M059J (cell line): Measurements from ENCODE around the gene NOTCH1. TPM values are rescaled to one million over a fixed set of nuclear protein-coding genes. Genes with fewer than 3 reads are reported as not detected.

Source experiments
- DNase-seq: peaks from one replicate; pipeline ENCODE4 v3.0.0-alpha.2; 2012; ENCODE audit warnings: low read depth
- total RNA-seq: library from RNA; depleted of rRNA; stranded (reverse); fragments of >200 nt; shearing (Covaris generic); gene quantifications from 2 replicates; pipeline ENCODE4 v1.2.3, GENCODE V29; 2014

Gene NOTCH1
- total RNA-seq, 1 experiment from 2014 or later, result 12.1 TPM

DNA sequence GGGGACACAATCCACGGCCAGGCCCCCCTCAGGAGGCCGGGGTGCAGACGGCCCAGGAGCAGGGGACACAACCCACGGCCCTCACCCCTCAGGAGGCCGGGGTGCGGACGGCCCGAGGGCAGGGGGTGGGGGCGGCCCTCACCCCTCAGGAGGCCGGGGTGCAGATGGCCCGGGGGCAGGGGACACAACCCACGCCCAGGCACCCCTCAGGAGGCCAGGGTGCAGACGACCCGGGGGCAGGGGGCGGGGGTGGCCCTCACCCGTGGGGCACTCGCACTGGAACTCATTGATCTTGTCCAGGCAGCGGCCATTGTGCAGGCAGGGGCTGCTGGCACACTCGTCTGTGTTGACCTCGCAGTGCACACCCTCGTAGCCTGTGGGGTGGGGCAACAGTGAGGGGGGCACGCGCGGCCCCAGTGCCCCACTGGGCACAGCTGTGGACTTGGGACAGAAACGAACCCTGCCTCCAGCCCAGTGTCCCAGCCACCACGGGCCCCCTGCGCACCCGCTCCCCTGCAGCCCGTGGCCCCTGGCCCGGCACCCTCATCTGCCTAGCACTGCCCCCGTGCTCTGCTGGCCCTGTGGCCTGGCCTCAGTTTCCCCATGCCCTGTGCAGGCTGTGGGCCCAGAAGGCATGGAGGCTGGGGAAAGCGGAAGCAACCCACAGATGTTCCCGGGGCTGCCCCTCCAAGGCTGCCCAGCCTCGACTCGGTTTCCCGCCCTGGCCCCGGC lies 28.7 kb downstream of the NOTCH1 start:
- no peak for DNase-seq

DNA sequence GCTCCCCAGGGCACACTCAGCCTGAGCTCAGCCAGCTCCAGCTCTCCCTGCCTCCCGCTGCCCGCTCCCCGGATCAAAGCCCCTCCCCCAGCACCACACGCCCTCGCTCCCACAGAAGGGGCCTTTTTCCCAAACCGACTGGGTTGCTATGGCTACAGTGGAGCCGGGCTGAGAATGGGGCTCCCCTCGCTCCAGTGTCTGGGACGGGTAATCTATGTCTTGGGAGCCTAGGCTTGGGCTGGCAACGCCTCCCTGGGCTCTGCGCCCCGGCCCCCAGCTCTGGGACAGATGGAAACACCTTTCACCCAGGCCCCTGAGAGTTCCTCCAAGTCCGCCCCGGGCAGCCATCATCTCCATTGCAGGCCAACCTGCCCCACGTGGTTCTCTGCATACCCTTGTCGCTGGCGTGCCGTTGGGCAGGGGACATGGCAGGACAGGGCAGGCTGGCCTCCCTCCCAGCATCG lies 29.6 kb downstream of the NOTCH1 start:
- DNase-seq, result no peak

DNA sequence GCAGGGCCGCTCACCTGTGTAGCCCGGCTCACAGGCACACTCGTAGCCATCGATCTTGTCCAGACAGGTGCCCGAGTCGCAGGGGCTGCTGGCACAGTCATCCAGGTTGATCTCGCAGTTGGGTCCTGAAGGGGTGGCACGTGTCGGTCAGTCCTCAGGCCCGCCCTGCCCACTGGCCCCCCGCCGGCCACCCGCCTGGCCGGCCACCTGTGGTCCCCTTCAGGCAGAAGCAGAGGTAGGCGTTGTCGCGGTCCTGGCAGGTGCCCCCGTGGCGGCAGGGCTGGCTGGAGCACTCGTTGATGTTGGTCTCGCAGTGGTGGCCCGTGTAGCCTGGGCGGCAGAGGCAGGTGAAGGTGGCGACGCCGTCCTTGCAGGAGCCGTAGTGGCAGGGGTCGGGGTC lies 30.6 kb downstream of the NOTCH1 start:
- no peak for DNase-seq

DNA sequence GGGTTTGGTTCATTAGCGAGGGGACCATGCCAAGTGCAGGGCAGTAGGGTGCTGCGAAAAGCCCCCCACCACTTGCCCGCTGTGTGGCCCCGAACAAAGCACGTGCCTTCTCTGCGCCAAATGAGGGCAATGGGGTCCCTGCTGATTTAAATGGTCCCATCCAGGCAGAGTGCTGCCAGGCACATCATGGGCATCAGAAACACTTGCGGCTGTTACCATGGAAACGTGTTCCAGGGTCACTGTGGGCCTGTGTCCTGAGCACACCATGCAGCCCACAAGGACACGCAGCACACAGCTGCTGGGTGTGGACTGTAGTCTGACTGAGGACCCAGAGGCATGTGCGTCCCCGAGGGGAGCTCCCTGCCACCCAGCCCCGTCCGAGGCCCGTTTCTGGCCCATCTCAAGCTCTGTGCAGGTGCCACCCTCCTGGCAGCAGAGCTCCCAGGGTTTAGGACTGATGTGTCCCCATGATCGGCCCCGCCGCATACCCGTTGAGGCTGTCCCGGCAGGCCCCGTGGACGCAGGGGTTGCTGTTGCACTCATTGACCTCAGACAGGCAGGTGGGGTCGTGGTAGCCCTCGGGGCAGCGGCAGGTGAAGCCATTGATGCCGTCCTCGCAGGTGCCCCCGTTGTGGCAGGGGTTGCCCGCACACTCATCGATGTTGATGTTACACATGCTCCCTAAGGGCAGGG lies 31.7 kb downstream of the NOTCH1 start:
- DNase-seq, result no peak

DNA sequence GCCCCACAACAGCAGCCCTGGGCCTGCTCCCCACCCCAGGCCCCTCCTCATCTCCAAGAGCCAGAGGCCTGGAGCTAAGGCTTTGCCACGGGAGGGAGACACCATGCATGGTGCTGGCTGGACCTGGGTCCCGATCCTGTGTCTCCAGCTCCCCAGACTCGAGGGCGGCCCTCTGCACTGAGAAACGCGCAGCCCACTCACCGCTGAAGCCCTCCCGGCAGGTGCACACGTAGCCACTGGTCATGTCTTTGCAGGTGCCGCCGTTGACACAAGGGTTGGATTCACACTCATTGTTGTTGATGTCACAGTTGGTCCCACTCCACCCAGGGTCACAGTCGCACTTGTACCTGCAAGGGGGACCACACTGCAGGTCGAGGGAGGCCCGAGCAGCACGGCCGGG lies 32.7 kb downstream of the NOTCH1 start:
- no peak for DNase-seq

DNA sequence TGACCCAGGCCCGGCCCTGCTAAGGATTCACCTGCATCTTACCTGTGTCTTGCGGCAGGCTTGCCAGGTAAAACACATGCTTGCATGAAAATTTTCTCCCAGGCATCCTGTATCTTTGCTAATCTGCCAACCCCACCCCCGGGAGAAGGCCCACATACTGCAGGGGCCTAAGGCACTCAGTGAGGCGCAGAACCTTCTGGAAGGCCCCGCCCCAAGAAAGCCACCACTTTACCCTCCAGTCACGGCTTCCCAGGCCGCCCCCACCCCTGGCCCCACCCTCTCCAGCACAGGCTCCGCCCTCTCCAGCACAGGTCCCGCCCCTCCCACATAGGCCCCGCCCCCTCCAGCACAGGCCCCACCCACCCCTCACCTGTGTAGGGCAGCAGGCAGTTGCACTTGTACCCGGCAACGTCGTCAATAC lies 33.2 kb downstream of the NOTCH1 start:
- no peak for DNase-seq

DNA sequence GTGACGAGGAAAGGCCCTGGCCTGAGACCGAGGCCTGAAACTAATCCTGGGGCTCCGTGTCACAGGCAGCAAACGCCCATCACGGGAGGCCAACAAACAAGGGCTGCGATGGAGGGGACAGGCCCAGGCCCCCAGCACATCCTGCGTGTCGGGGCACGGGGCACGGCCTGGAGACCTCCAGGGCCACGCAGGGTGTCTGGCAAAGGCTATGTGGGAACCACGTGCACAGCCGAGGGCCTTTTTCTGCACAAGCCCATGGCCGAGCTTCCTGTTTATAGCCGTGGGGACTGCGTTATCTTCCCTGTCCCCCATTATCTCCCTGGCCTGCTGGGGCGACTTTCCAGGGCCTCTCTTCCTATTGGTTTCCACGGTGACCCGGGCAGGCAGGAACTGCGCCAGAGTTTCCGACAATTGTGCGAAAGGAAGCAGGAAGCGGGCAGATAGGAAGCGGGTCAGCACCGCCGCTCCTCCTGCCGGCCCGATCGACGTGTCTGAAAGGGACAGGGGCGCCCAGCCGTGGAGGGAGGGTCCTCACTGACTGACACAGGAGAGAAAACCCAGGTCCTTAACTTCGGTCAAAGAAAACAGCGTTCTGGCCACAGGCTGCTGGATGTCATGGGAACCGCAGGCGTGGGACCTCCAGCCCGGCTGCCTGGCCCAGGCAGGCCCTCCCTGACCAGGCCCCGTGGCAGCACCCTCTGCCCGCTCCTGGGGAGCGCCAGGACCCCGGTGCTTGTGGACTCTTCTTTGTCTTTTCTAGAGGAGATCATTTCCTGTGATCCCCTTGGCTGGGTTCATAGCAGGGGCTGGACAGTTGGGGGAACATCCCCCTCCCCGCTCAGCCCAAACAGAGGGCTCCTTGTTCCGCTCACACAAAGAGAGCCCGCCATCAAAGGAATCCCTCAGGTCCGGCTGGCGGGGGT lies 33.9 kb downstream of the NOTCH1 start:
- no peak for DNase-seq

DNA sequence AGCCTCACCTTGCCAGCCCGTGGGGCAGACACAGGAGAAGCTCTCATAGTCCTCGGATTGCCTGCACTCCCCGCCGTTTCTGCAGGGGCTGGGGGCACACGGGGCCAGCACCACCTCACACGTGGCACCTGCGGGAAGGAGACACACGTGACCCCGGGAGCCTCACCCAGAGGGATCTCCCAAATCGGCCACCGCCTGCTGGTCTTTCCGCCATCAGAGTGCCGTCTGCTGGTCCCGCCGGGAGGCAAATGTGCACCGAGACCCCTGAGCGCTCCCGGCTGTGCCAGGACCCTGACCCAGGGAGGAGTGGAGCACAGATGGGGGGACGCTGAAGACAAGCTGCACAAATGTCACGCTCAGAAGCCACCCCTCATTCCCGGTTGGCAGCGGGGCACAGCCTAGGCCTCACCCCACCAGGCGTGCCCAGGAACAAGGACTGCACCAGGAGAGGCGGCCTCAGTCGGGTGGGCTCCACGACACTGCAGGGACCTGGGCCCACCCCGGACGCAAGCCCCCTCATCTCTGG lies 34.6 kb downstream of the NOTCH1 start:
- no peak for DNase-seq

DNA sequence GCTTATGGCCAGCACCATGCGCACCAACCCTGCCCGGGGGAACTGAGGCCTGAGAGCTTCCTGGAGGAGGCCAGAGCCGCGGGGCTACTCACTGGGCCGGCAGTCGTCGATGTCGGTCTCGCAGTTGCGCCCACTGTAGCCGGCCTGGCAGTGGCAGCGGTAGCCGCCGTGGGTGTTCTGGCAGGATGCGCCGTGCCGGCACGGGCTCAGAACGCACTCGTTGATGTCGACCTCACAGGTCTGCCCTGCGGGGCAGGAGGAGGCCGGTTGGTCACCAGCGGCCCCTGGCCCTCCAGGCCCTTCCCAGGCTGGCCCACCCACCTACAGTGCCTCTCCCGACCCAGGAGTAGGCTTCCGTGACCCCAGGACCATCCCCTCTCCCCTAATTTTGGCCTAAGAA lies 35.3 kb downstream of the NOTCH1 start:
- DNase-seq, result no peak

DNA sequence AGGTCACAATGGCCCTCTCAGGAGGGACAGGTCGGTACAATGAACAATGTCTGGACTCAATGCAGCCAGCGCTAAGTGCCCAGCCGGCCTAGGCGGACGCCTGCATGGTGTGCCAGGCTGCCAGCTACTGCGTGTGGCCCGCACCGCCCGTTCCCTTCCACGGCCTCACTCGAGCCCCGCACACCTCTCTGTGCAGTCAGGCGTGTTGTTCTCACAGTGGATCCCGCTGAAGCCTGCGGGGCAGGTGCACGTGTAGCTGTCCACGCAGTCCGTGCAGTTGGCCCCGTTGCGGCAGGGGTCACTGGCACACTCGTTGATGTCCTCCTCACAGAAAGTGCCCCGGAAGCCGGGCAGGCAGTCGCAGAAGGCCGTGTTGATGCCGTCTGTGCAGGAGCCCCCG lies 36.3 kb downstream of the NOTCH1 start:
- DNase-seq, result no peak

DNA sequence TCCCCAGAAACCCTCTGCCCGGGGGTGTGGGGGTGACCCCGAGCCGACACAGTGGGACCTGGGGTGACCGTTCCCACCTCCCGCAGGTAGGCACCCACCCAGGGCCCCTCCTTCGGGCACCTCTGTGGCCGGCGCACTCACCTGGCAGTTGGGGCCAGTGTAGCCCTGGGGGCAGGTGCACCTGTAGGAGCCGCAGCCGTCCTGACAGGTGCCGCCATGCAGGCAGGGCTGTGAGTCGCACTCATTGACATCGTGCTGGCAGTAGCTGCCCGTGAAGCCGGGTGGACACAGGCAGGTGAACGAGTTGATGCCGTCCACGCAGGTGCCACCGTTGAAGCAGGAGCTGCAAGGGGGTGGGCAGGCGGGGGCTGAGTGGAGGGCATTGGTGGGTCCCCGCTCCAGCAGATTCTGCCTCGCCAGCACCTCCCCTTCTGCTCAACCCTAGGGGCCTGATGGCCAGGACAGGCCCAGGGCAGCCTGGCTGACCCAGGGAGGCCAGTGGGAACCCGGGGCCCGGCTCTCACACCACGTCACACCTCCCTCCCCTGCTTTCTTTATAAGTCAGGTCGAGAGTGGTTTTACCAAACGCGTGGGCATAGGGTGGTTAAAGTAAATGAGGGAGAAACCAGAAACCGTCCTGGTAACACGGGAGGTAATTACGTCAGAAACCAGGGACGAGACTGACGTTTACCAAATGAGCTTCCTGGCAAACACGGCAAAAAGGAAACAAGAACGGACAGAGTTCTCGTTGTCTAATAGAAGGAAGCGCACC lies 36.9 kb downstream of the NOTCH1 start:
- no peak for DNase-seq

DNA sequence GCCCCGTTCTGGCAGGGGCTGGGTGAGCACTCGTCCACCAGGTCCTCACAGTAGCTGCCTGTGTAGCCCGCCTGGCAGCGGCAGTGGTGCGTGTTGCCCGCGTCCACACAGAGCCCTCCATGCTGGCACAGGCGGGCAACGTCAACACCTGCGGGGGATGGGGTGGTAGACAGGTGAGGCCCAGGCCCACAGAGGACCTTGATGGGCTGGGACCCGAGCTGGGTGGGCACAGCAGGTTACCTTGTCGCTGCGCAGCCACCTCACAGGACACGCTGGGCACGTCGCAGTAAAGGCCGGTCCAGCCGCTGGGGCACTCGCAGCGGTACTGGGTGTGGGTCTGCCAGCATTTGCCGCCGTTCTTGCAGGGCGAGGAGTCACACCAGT lies 37.9 kb downstream of the NOTCH1 start:
- no peak for DNase-seq

DNA sequence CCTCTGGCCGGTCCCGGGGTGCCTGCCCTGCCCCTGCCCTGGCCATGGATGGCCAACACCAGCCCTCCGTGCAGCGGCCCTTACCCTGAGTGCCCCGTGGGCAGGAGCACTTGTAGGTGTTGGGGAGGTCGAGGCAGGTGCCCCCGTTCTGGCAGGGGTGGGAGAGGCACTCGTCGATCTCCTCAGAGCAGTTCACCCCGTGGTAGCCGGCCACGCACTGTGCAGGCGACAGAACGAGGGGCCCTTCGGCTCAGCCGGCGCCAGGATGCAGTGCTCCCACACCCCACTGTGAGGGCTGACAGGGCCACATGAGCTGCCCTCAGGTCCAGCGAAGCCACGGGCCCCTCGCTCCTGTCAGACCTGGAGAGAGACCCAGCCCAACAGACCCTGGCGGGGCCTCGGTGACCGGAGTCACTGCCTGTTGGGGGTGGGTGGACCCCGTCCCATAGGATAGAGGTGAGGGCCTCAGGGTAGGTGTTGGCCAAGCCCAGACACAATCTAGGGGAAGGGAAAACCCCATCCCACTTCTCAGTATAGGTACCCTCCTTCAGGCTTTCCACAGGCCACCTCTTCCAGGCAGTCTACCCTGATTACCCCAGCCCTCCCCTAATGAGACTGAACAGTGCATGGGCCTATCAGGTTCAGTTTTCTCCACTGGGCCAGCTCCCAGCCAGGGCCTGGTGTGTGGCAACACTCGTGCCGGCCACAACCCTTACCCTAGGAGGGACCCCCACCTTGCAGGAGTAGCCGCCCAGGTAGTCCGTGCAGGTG lies 38.4 kb downstream of the NOTCH1 start:
- no peak for DNase-seq

DNA sequence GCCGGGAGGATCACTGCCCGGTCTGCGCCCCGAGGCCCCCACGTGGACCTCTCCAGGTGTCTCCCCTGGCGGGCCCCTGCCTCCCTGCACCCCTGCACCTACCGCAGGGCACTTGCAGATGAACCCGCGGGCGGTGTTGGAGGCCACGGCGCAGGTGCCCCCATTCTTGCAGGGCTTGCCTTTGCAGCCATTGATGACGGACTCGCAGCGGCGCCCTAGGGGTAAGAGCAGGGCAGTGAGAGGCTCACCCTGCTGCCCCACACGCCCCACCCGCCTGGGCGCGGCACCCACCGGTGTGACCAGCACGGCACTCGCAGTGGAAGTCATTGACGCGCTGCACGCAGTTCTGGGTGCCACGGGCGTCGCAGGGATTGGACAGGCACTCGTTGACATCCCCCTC lies 39.4 kb downstream of the NOTCH1 start:
- DNase-seq, result no peak

DNA sequence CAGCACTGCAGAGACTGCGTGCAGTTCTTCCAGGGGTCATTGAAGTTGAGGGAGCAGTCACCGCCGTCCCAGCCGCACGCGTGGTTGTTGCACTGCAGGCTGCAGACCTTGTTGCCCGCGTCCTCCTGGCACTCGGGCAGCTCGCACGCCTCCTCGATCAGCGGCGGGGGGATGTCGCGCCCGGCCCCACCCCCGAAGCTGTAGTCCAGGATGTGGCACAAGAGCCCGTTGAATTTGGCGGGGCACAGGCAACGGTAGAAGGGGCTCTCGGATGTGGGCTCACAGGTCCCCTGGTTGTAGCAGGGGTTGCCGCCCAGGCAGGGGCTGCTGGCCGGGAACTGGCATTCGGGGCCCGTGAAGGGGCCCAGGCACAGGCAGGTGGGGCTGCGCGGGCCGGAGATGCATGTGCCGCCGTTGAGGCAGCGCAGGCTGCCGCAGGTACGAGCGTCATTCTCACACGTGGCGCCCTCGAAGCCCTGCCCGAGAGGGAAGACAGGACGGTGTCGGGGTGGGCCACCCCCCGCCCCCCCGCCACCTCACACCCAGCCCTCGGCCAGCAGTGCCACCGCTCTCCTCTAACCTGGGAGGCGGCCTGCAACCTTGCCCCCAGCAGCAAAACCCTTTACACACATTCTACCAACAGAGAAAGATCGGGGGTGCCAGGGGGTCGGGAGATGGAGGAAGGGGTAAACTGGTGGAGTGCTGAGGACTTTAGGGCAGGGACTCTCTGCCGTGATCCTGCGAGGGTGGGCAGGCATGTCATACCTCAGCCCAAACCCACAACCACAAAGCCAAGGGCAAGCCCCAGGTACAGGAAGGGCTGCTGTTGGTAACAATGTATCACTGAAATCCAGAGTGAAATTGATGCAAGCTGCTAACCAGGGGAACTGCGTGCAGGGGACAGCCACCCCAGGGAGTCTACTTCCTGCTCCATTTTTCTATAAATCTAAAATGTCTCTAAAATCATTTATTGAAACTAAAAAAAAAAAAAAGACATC lies 40.1 kb downstream of the NOTCH1 start:
- no peak for DNase-seq

DNA sequence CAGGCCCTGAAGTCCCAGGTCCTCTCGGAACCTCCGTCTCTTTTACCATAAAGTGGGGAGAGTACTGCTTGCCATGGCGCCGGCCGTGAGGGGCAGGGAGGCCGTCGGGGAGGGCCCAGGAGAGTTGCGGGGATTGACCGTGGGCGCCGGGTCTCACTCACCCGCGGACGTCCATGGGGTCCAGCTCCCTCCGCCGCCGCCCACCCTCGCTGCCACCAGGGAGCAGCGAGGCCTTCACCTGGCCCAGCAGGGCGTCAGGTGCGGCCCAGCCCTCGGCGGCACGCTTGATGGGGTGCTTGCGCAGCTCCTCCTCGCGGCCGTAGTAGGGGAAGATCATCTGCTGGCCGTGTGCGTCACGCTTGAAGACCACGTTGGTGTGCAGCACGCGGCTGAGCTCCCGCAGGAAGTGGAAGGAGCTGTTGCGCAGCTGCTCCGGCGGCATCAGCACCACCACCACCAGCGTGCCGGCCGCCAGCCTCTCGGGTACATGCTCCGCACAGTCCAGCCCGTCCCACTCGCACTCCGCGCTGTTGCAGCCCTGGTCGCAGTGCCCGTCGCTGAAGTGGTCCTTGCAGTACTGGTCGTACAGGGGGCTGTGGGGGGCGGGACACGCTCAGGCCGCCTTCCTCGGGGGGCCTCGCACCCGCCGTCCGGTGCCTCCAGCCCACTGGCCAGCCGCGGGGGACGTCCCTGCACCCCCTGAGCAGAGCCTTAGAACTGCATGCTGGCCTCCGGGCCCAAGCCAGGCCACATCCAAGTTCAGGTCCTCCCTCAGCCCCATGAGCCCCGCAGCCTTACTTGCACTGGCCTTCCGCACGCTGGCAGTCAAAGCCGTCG lies 41.1 kb downstream of the NOTCH1 start:
- DNase-seq, result no peak

DNA sequence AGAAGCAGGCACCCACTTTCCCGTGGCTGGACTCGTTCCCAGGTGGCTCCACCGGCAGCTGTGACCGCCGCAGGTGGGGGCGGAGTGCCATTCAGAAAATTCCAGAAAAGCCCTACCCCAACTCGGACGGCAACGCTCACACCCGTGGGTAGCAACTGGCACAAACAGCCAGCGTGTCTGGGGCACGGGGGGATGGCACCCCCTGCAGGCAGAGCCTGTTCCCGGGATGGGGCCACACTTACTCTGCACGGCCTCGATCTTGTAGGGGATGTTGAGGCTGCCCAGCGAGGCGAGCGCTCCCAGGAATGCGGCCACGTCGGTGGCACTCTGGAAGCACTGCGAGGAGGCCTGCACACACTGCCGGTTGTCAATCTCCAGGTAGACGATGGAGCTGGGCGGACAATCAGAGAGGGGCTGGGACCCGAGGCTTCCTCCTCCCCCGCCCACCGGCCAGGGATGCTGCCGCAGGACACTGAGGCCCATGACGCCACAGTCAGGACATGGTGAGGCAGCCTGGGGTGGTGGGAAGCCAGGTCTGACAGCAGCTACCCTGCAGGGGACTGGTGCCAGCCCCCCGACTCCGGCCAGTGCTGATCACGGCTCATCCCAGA lies 42.8 kb downstream of the NOTCH1 start:
- DNase-seq, result no peak

DNA sequence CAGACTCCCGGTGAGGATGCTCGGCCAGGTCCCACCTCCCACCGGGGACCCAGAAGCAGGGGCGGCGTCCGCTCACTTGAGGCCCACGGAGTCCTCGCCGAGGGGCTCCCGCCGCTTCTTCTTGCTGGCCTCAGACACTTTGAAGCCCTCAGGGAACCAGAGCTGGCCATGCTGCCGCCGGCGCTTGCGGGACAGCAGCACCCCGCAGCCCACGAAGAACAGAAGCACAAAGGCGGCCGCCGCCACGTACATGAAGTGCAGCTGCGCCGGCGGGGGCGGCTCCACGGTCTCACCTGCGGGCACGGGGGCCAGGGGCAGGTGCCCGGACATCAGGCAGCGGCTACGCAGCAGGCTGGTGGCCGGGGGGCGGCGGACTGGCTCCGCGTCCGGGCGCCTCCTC lies 43.7 kb downstream of the NOTCH1 start:
- no peak for DNase-seq
